ENCODE data around the gene LLGL1.

LLGL1 gene

DNA sequence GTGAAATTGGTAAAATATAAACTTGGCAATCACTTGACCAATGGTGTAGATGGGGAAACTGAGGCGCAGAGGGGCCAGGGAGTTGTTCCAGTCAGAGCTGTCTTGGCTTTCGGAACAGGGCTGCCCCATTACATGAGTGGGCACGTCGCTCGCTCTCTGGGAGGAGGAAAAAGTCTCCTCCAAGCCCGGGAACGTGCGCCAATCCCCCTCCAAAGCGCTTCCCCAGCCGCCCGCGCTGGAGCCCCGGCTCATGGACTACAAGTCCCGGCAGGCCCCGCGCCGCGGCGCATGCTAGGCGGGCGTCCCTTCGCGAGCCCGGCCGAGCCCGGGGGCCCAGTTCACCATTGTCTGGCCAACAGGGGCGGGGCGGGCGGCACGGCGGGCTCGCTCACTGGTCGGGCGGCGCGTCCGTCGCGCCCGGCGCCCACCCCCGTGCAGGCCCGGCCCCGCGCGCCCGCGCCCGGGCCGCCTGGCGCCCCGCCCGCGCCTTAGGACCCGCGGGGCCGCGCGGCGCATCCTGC, at the start of gene LLGL1:
Gene LLGL1, plus strand, starts transcription at position 515 of the 521 bp plus-strand sequence. CDS start 48 bp downstream, outside the sequence.
- peak within 1 kb of the TSS; percentile 84 to 89 for H3K4me3 ChIP-seq (replicated peaks in 1 of 2; ENCODE audit: low read depth in 2 of 2, low read length in 2 of 2)
- DNase-seq (ENCODE audit: low read depth in 2 of 2) = peak; percentile 95 to 98
- TF ChIP-seq, protein P1, sequence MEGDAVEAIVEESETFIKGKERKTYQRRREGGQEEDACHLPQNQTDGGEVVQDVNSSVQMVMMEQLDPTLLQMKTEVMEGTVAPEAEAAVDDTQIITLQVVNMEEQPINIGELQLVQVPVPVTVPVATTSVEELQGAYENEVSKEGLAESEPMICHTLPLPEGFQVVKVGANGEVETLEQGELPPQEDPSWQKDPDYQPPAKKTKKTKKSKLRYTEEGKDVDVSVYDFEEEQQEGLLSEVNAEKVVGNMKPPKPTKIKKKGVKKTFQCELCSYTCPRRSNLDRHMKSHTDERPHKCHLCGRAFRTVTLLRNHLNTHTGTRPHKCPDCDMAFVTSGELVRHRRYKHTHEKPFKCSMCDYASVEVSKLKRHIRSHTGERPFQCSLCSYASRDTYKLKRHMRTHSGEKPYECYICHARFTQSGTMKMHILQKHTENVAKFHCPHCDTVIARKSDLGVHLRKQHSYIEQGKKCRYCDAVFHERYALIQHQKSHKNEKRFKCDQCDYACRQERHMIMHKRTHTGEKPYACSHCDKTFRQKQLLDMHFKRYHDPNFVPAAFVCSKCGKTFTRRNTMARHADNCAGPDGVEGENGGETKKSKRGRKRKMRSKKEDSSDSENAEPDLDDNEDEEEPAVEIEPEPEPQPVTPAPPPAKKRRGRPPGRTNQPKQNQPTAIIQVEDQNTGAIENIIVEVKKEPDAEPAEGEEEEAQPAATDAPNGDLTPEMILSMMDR (IDR thresholded peaks at IDR 0.05; ENCODE audit: low read depth, low read length) = no peak

DNA sequence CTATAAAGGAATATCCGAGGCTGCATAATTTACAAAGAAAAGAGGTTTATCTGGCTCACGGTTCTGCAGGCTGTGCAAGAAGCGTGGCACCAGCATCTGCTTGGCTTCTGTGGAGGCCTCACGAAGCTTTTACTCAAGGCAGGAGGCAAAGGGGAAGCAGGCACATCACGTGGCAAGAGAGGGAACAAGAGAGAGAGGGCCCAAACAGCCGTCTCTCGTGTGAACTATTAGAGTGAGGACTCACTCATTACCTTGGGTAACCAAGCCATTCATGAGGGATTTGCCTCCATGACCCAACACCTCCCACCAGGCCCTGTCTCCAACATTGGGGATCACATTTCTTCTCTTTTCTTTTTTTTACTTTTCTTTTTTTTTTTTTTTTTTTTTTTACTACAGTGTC, 49.3 kb upstream of the LLGL1 start:
- DNase-seq (ENCODE audit: low read depth in 2 of 2) = no peak
- no peak overlapping the region for H3K4me3 ChIP-seq (replicated peaks in 1 of 2; ENCODE audit: low read depth in 2 of 2, low read length in 2 of 2)

DNA sequence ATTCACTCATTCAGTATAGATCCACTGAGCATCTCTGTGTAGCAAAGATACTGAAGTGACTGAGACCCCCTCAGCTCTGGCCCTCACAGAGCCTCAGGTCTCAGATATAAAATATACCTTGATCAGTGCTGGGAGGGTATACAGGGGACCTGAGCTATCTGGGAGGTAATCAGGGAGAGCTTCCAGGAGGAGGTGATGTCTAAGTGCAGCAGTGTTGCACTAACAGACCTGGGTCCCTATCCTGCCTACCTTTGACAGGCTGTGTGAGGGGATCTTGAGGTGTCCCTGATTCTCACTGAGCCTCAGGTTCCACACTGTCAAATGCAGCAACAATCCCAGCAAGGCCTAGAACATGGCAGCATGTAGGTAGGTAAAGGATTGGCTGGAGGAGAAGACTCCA, 48.3 kb upstream of the LLGL1 start:
- DNase-seq (ENCODE audit: low read depth in 2 of 2) = no peak
- H3K4me3 ChIP-seq (replicated peaks in 1 of 2; ENCODE audit: low read depth in 2 of 2, low read length in 2 of 2) = no peak overlapping the region
- TF ChIP-seq, protein P1 (IDR thresholded peaks at IDR 0.05; ENCODE audit: low read depth, low read length) = no peak

More for the DNA sequence above, 49.3 kb upstream of the LLGL1 start:
- TF ChIP-seq, protein P1 (IDR thresholded peaks at IDR 0.05; ENCODE audit: low read depth, low read length) = no peak

DNA sequence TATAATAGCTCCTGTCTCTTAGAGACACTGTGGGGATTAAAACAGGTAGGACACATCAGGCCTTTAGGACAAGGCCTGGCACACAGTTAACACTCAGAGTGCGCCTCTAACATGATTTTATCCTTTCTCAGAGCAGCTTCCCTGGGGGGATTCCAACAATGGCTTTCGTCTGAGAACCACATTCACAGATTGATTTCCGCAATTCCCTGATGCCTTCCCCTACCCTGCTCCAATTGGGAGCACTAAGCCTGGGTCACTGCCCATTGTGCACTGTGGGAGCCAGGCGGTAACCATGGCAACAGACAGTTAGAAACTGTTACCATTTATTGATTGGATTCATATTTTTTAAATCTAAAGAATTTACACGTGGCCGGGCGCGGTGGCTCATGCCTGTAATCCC, 47.7 kb upstream of the LLGL1 start:
- H3K4me3 ChIP-seq (replicated peaks in 1 of 2; ENCODE audit: low read depth in 2 of 2, low read length in 2 of 2) = no peak overlapping the region
- TF ChIP-seq, protein P1 (IDR thresholded peaks at IDR 0.05; ENCODE audit: low read depth, low read length) = no peak
- no peak for DNase-seq (ENCODE audit: low read depth in 2 of 2)

DNA sequence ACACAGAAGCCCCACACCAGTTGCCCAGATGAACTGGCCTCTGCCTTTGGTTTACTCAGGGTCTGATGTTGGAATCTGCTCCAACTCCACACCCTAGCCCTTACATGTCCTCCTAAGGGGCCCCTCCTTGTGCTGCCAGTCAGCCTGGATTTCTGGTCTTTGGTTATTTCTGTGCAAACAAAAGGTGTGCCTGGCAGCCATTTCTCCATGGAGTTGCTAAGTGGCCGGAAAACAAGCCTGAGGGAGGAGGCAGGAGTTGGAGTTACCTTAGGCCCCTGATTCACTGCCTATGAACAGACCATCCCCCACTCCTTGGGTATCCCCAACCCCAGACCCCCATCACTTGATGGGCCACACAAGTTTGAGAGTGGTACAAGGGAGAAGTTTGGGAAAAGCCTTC, 46.2 kb upstream of the LLGL1 start:
- no peak overlapping the region for H3K4me3 ChIP-seq (replicated peaks in 1 of 2; ENCODE audit: low read depth in 2 of 2, low read length in 2 of 2)
- no peak for DNase-seq (ENCODE audit: low read depth in 2 of 2)
- TF ChIP-seq, protein P1 (IDR thresholded peaks at IDR 0.05; ENCODE audit: low read depth, low read length) = no peak

DNA sequence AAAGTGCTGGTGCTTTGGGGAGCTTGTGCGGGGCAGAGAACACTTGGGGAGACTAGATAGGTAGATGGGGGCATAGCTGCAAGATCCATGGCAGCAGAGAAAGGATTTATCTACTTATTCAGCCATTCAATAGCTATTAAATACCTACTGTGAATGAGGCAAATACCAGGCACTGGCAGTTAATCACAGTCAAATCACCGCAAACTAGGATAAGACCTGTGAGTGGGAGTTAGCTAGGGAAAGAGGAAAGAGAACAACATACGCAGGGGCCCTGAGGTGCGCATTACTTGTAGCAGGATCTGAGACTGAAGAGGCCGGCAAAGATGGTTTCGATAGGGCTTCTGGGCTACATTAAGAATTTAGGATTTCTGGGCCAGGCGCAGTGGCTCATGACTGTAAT, 45.6 kb upstream of the LLGL1 start:
- no peak for DNase-seq (ENCODE audit: low read depth in 2 of 2)
- TF ChIP-seq, protein P1 (IDR thresholded peaks at IDR 0.05; ENCODE audit: low read depth, low read length) = no peak
- H3K4me3 ChIP-seq (replicated peaks in 1 of 2; ENCODE audit: low read depth in 2 of 2, low read length in 2 of 2) = no peak overlapping the region

DNA sequence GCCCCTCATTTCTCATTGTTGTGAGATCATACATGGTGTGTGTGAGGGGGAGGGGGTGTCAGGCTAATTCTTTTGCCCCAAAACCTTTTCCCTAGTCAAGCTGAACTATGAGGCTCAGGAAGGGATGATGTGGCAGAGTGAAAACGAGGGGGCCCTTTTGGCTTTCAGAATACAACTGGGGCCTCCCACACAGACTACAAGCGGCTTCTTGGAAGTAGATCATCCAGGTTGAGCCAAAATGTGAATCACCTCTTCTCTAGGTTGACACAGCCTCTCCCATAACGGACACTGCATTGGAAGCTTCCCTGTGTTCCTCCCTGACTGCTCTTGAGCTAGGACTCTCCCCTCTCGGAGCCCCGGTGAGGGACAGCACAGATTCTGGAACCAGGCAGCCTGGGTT, 44.1 kb upstream of the LLGL1 start:
- H3K4me3 ChIP-seq (replicated peaks in 1 of 2; ENCODE audit: low read depth in 2 of 2, low read length in 2 of 2) = no peak overlapping the region
- TF ChIP-seq, protein P1 (IDR thresholded peaks at IDR 0.05; ENCODE audit: low read depth, low read length) = no peak
- DNase-seq (ENCODE audit: low read depth in 2 of 2) = peak; percentile 49 to 52
